Panc1 (cell line): Measurements from ENCODE around the gene REN. TPM values are rescaled to one million over a fixed set of nuclear protein-coding genes. Genes with fewer than 3 reads are reported as not detected.

ENCODE experiments used
- ATAC-seq: fragments of 200-7000 bp; cut with Tn5 transposase; 2 replicates; pipeline ENCODE4 v1.9.1; 2020; ENCODE audit warnings: mild to moderate bottlenecking, moderate library complexity
- BruUV-seq: library from RNA; stranded (reverse); fragments of 400-500 nt; replicated peaks from 2 replicates; lab custom pipeline; 2021; lab: Mats Ljungman, UMichigan
- CTCF ChIA-PET: fragments of 300-600 bp; sonication (Branson Sonifier 250); formaldehyde crosslinking; loops from one replicate; lab custom pipeline; 2022; ENCODE audit warnings: antibody characterized with exemption; lab: Charles Lee
- POLR2A ChIA-PET: fragments of 300-600 bp; sonication (Branson Sonifier 250); formaldehyde crosslinking; loops from one replicate; lab custom pipeline; 2022; ENCODE audit warnings: antibody characterized with exemption; lab: Charles Lee
- DNase-seq: peaks from one replicate; pipeline ENCODE4 v3.0.0-alpha.2; 2010; ENCODE audit warnings: low read depth, low spot score
- H3K27ac ChIP-seq: 2 replicates; pipeline ENCODE4 v1.5.1; 2011; ENCODE audit warnings: mild to moderate bottlenecking, low read length, inconsistent platforms
- H3K27me3 ChIP-seq: fragments of 200-500 bp; sonication (Bioruptor generic); 2 replicates; pipeline ENCODE4 v1.6.0; 2014; ENCODE audit warnings: low read length, inconsistent platforms; ENCODE audit not compliant: control insufficient read depth, insufficient read depth
- H3K36me3 ChIP-seq: fragments of 200-500 bp; sonication (Bioruptor generic); 2 replicates; pipeline ENCODE4 v1.5.1; 2014; ENCODE audit warnings: inconsistent platforms, mild to moderate bottlenecking, low read length, moderate library complexity; ENCODE audit not compliant: control insufficient read depth, insufficient read depth
- H3K4me1 ChIP-seq: 2 replicates; pipeline ENCODE4 v1.5.1; 2011; ENCODE audit warnings: inconsistent platforms, mild to moderate bottlenecking, low read length, moderate library complexity; ENCODE audit not compliant: control insufficient read depth, insufficient read depth
- H3K4me3 ChIP-seq, 2 experiments: 2 replicates each; pipeline ENCODE4 v1.5.1; 2011 to 2012; ENCODE audit warnings: low read depth in 2 of 2, low read length in 2 of 2, mild to moderate bottlenecking in 2 of 2, inconsistent platforms in 1 of 2, moderate library complexity in 1 of 2
- H3K9me3 ChIP-seq: fragments of 200-500 bp; sonication (Bioruptor generic); 2 replicates; pipeline ENCODE4 v1.5.1; 2014; ENCODE audit warnings: low read depth, mild to moderate bottlenecking, inconsistent platforms, low read length, moderate library complexity; ENCODE audit not compliant: control insufficient read depth, insufficient read depth
- CTCF ChIP-seq: fragments of 450-650 bp; IDR thresholded peaks from 2 replicates; pipeline ENCODE4 v1.5.1; 2017; ENCODE audit warnings: mild to moderate bottlenecking
- POLR2AphosphoS5 ChIP-seq: IDR thresholded peaks from 2 replicates; pipeline ENCODE4 v1.6.1; 2012; ENCODE audit warnings: mild to moderate bottlenecking, low read depth, low read length, moderate library complexity
- REST ChIP-seq, 2 experiments: IDR thresholded peaks; 2 replicates each; pipeline ENCODE4 v1.6.1; 2011 to 2012; ENCODE audit warnings: low read depth in 2 of 2, control low read depth in 1 of 2, low read length in 1 of 2, mild to moderate bottlenecking in 1 of 2, moderate library complexity in 1 of 2; ENCODE audit not compliant: insufficient read depth in 1 of 2
- SIN3A ChIP-seq: IDR thresholded peaks from 2 replicates; pipeline ENCODE4 v1.6.1; 2012; ENCODE audit warnings: low read depth, mild to moderate bottlenecking, low read length, moderate library complexity, borderline replicate concordance; ENCODE audit not compliant: insufficient read depth
- TCF7L2 ChIP-seq: IDR thresholded peaks from 2 replicates; pipeline ENCODE4 v1.6.1; 2011; ENCODE audit warnings: mild to moderate bottlenecking, low read depth, low read length, inconsistent platforms
- in situ Hi-C: cut with HindIII; loops from 2 replicates; pipeline ENCODE4 v1.10.0; 2016; ENCODE audit warnings: low sequenced_read_pairs, low pct_unique_long_range_greater_than_20kb
- intact Hi-C: fragments of 100-400 bp; cut with micrococcal nuclease; formaldehyde crosslinking; loops from one replicate; pipeline ENCODE4 v1.10.0; 2022; ENCODE audit not compliant: unreplicated experiment
- total RNA-seq: library from RNA; stranded (reverse); gene quantifications from one replicate; pipeline ENCODE4 v1.2.1, GENCODE V29; 2021; ENCODE audit not compliant: unreplicated experiment

The REN gene
- total RNA-seq, 1 experiment from 2014 or later, result not detected

- intact Hi-C loops (no loop called here), in situ Hi-C loops (no loop called here)
- no peaks in the 10 kb centered on the region for H3K9me3 ChIP-seq
- TF ChIP-seq REST (IDR thresholded peaks at IDR 0.05; ENCODE audit: insufficient read depth in 1 of 2, low read depth in 2 of 2, low read length in 1 of 2) (no peak), POLR2AphosphoS5 (no peak), SIN3A (no peak), CTCF (no peak), TCF7L2 (no peak)
- no peak overlapping the region for H3K27ac ChIP-seq
- H3K4me1 ChIP-seq, result no peaks in the 10 kb centered on the region
- no peak for DNase-seq
- no peaks in the 10 kb centered on the region; the same call in 1 of the 2 replicates for H3K27me3 ChIP-seq
- no peak overlapping the region for H3K4me3 ChIP-seq
- CTCF ChIA-PET, result no interaction called here
- ATAC-seq, result no peak
- H3K36me3 ChIP-seq, result no peaks in the 10 kb centered on the region
- POLR2A ChIA-PET, result no interaction called here
- no TSS peak for BruUV-seq
These were observed 10.3 kb downstream of the REN start for GRCh38 chr1:204155881-204156280.

GRCh38 chr1:204154568-204155255 lies 11.4 kb downstream of the REN start:
- intact Hi-C loops (no loop called here), in situ Hi-C loops (no loop called here)
- no TSS peak for BruUV-seq
- Histone ChIP-seq H3K36me3 (no peaks in the 10 kb centered on the region), H3K27me3 (no peaks in the 10 kb centered on the region; the same call in 1 of the 2 replicates), H3K9me3 (no peaks in the 10 kb centered on the region), H3K27ac (no peak overlapping the region), H3K4me1 (no peaks in the 10 kb centered on the region), H3K4me3 (no peak overlapping the region)
- ChIA-PET CTCF (interaction anchor here (0.6 kb wide), 1 partner anchor 182 kb away, joined by 3 read pairs; no protein-coding TSS in a partner anchor), POLR2A (no interaction called here)
- DNase-seq, result no peak
- ATAC-seq, result no peak
- TF ChIP-seq CTCF (no peak), SIN3A (no peak), REST (IDR thresholded peaks at IDR 0.05; ENCODE audit: insufficient read depth in 1 of 2, low read depth in 2 of 2, low read length in 1 of 2) (no peak), POLR2AphosphoS5 (no peak), TCF7L2 (no peak)
